GM12874 (cell line): ENCODE measurements around the gene AOC2.

Experiments
- CTCF ChIP-seq: IDR thresholded peaks from 2 replicates; pipeline ENCODE4 v1.5.1; 2011; ENCODE audit warnings: low read depth, mild to moderate bottlenecking, control low read depth, low read length, moderate library complexity; ENCODE audit not compliant: insufficient read depth

The AOC2 gene

GRCh38 chr17:42798383-42799380 is 45.7 kb upstream of the AOC2 start, which contains the start of the genes CNTD1 and COA3:
CNTD1 (plus strand) TSS chr17:42798861; CDS start chr17:42799068, 207 bp downstream.
COA3 (minus strand) TSS chr17:42798704; CDS start chr17:42798681, 23 bp downstream.
- TF ChIP-seq CTCF = no peak

DNA sequence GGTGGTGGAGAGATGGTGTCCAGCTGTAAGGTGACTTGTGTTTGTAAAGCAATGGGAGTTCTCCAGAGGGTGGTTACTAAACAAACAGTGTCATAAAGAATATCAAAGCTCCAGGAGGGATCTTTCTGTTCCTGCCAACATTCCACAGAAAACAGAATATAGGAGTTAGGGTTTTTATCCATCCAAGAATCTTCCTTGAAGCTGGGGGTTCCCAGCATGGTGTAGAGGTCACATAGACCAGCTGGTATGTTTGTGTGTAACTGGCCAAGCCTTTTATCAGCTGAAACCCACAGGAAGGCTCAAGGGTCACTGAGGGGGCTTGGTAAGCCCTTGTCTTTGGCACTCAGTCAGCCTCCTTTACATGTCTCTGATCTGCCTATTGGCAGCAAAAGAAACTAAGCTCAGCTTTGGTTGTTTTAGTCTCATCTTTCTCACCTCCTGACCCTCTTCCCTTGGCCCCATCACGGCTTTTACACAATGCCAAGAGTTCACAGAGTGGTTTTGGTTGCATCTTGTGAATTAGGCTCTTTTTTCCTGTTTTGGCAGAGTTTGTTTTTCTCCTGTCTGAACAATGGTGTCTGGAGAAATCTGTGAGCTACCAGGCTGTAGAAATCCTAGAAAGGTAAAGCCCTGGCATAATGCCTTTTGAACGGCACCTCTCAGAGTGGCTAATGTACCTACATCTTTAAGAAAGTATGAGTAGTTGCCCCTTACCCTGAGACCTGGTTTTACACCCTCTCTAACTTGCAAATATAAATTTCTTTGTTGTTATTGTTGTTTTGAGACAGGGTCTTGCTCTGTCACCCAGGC is 41.1 kb upstream of the AOC2 start:
- no peak for TF ChIP-seq CTCF

DNA sequence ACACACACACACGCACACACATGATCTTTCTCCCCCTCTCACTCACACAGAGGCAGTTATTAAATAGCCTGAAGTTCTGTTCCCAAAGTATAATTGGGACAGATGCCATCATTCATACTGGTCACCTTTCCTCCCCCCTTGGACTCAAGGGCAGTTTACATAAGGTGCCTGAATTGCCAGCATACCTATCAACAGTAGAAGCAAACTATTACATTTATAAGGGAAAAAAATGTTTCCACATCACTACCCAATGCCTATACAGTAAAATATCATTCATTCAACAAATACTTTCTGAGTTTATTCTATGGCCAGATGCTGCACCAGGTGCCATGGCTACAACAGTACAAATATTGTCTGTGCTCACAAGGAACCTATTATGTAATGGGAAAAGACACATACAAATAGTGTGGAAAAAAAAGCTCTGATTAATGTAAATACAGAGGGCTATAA is 39.4 kb upstream of the AOC2 start:
- TF ChIP-seq CTCF = no peak

DNA sequence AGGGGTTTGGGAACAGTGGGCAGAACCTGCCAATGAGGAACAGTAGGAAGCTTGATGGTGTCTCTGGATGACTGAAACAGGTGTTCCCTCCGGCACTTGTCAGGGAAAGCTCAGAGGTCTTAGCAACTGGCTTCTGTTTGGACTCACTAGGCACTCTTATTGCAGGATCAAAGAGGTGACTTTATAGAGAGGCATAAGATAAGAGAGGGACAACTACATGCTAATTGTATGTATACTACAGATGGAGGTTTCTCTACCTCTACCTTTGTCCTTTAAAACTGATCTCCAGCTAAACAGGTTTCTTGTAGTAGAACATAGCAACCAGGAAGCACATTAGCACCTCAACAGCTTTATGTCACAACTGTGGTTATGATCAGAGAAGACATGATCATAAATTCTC is 38.1 kb upstream of the AOC2 start:
- TF ChIP-seq CTCF = no peak

DNA sequence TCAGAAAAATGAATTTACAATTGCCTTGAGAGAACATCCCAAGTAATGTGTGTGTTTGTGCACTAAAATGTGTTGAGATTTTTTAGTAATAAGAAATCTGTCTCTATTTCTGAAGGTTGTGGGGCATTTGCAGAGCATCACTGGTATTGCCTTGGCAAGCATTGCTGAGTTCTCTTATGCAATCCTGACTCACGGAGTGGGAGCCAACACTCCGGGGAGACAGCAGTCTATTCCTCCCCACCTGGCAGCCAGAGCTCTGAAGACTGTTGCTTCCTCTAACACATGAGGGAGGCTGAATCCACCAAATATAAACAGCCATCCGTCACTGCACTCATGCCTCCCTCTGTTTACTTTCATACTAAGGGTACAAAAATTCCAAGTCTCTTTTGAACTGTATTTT is 35.1 kb upstream of the AOC2 start:
- TF ChIP-seq CTCF = no peak

DNA sequence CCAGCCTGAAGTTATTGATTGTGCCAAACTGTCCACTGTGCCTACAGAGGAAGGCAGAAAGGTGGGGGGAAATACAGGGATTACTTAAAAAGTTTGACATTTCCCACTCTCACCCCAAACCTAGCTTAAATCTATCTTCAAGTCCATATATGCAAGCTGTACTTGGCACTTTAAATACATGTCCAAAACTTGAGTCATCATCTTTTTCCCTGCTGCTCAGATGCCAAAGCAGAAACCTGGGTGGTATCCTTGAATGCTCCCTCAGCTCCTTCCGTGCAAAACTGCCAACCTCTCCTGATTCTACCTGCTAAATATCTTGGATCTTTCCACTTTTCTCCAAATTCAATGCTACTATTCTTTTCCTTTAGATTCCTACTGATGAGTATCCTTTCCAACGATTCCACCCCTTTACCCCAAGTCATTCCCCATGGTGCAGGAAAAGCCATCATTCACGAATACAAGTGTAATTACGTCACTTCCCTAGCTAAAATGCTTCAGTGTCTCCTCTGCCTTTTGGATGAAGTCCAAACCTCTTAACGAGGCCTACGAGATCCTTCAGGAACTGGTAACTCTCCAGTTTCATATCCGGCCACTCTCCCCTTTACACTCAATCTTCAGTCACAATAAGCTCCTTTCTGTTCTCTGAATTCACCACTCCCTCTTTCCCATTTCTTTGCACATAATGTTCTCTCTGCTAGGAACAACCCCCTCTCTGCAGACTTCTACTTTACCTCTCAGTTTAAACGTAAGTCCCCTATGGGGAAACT is 29.6 kb upstream of the AOC2 start:
- no peak for TF ChIP-seq CTCF
